ENCODE measurements around the gene CAMK2A.

The CAMK2A gene

GRCh38 chr5:150315245-150315644 lies 25.7 kb upstream of the CAMK2A start:
- Histone ChIP-seq H3K9me3 (ENCODE audit: severe bottlenecking) (no peaks in the 10 kb centered on the region), H3K27ac (no peak overlapping the region), H3K27me3 (ENCODE audit: insufficient read depth, low read depth, severe bottlenecking) (no peaks in the 10 kb centered on the region), H3K4me3 (ENCODE audit: low read depth, low read length) (no peak overlapping the region), H3K36me3 (no peaks in the 10 kb centered on the region)
- no peak for TF ChIP-seq CTCF (IDR thresholded peaks at IDR 0.05; ENCODE audit: low read depth, low read length)
- no peak for DNase-seq

GRCh38 chr5:150313921-150314716 lies 24.5 kb upstream of the CAMK2A start:
- Histone ChIP-seq H3K9me3 (ENCODE audit: severe bottlenecking) (no peaks in the 10 kb centered on the region), H3K4me3 (ENCODE audit: low read depth, low read length) (no peak overlapping the region), H3K27me3 (ENCODE audit: insufficient read depth, low read depth, severe bottlenecking) (no peaks in the 10 kb centered on the region), H3K36me3 (no peaks in the 10 kb centered on the region), H3K27ac (no peak overlapping the region)
- no peak for DNase-seq
- no peak for TF ChIP-seq CTCF (IDR thresholded peaks at IDR 0.05; ENCODE audit: low read depth, low read length)

GRCh38 chr5:150313501-150313900 lies 23.9 kb upstream of the CAMK2A start:
- TF ChIP-seq CTCF (IDR thresholded peaks at IDR 0.05; ENCODE audit: low read depth, low read length) = no peak
- H3K9me3 ChIP-seq (ENCODE audit: severe bottlenecking) = no peaks in the 10 kb centered on the region
- H3K4me3 ChIP-seq (ENCODE audit: low read depth, low read length) = no peak overlapping the region
- H3K27me3 ChIP-seq (ENCODE audit: insufficient read depth, low read depth, severe bottlenecking) = no peaks in the 10 kb centered on the region
- no peak overlapping the region for H3K27ac ChIP-seq
- DNase-seq = no peak
- no peaks in the 10 kb centered on the region for H3K36me3 ChIP-seq

- no peaks in the 10 kb centered on the region for H3K27me3 ChIP-seq (ENCODE audit: insufficient read depth, low read depth, severe bottlenecking)
- H3K4me3 ChIP-seq (ENCODE audit: low read depth, low read length) = no peak overlapping the region
- no peaks in the 10 kb centered on the region for H3K36me3 ChIP-seq
- no peaks in the 10 kb centered on the region for H3K9me3 ChIP-seq (ENCODE audit: severe bottlenecking)
- peak overlapping the region; percentile 7 for H3K27ac ChIP-seq
- peak; percentile 57 for DNase-seq
- no peak for TF ChIP-seq CTCF (IDR thresholded peaks at IDR 0.05; ENCODE audit: low read depth, low read length)
These were observed 22.9 kb upstream of the CAMK2A start for GRCh38 chr5:150312518-150312917.

GRCh38 chr5:150311015-150311692 lies 21.6 kb upstream of the CAMK2A start:
- Histone ChIP-seq H3K4me3 (ENCODE audit: low read depth, low read length) (no peak overlapping the region), H3K27ac (no peak overlapping the region), H3K27me3 (ENCODE audit: insufficient read depth, low read depth, severe bottlenecking) (no peaks in the 10 kb centered on the region), H3K9me3 (ENCODE audit: severe bottlenecking) (no peaks in the 10 kb centered on the region), H3K36me3 (no peaks in the 10 kb centered on the region)
- peak; percentile 39 for DNase-seq
- no peak for TF ChIP-seq CTCF (IDR thresholded peaks at IDR 0.05; ENCODE audit: low read depth, low read length)

Measured in WERI-Rb-1 (cell line).